ENCODE results near the gene TUBGCP3. TPM values are rescaled to one million over a fixed set of nuclear protein-coding genes. Genes with fewer than 3 reads are reported as not detected.
A peak's percentile ranks its signal among the peaks of the same experiment; 100 is the strongest.

Gene TUBGCP3
- total and polyA plus RNA-seq, 4 donors = 6.7 to 31.0 (median 17.3) TPM

- TF ChIP-seq CTCF (IDR thresholded peaks at IDR 0.05; ENCODE audit: low read depth, low read length, missing input control) = peak; percentile 50
- TF ChIP-seq JUND (IDR thresholded peaks at IDR 0.05) = peak in 1 of 2 donors; percentile 23
Measured at GRCh38 chr13:112473818-112474217, 114.1 kb downstream of the TUBGCP3 start (continued).

- no peaks in the 10 kb centered on the region for H3K4me1 ChIP-seq (ENCODE audit: control insufficient read depth in 4 of 4, insufficient read depth in 4 of 4, low read length in 3 of 4)
- TF ChIP-seq TAF1 (conservative IDR thresholded peaks at IDR 0.05) (no peak), ATF3 (IDR thresholded peaks at IDR 0.05) (no peak), HNF4G (IDR thresholded peaks at IDR 0.05) (no peak), REST (IDR thresholded peaks at IDR 0.05) (no peak), YY1 (IDR thresholded peaks at IDR 0.05) (no peak), SP1 (IDR thresholded peaks at IDR 0.05) (no peak), CTCF (IDR thresholded peaks at IDR 0.05; ENCODE audit: low read depth, low read length, missing input control) (no peak), EGR1 (IDR thresholded peaks at IDR 0.05; ENCODE audit: low read depth in 2 of 2) (no peak), NR2F2 (IDR thresholded peaks at IDR 0.05) (no peak), FOXA2 (IDR thresholded peaks at IDR 0.05) (no peak), RAD21 (IDR thresholded peaks at IDR 0.05) (no peak), GABPA (IDR thresholded peaks at IDR 0.05 in 1 of 2, conservative IDR thresholded peaks at IDR 0.05 in 1 of 2) (no peak), HNF4A (conservative IDR thresholded peaks at IDR 0.05) (no peak)
- WGBS = 87% methylated on average over 14 of the region's 14 CpGs
- H3K4me3 ChIP-seq (ENCODE audit: low read depth in 1 of 3, low read length in 3 of 3) = no peak overlapping the region
- H3K9me3 ChIP-seq (ENCODE audit: control insufficient read depth in 4 of 4, low read length in 3 of 4) = no peaks in the 10 kb centered on the region
- no peak overlapping the region for H3K9ac ChIP-seq (ENCODE audit: low read depth in 1 of 2, low read length in 2 of 2)
- DNase-seq (ENCODE audit: low spot score) = no peak
- H3K27ac ChIP-seq (ENCODE audit: low read depth in 1 of 2, low read length in 2 of 2) = no peak overlapping the region
- peaks cover 0 to 3% (median 0%) of the 10 kb centered on the region in 4 donors for H3K36me3 ChIP-seq (ENCODE audit: control insufficient read depth in 4 of 4, insufficient read depth in 3 of 4, low read depth in 1 of 4, low read length in 3 of 4)
- H3K27me3 ChIP-seq (ENCODE audit: control insufficient read depth in 4 of 4, insufficient read depth in 4 of 4, low read length in 3 of 4) = no peaks in the 10 kb centered on the region
Measured at GRCh38 chr13:112469071-112469745, 118.7 kb downstream of the TUBGCP3 start.
